ENCODE measurements around the gene ACTG1. TPM values are rescaled to one million over a fixed set of nuclear protein-coding genes. Genes with fewer than 3 reads are reported as not detected.

The ACTG1 gene
- total RNA-seq, 1 donor from 2014 or later = 342 TPM

GRCh38 chr17:81498953-81499600 is 13.5 kb downstream of the ACTG1 start:
- H3K4me1 ChIP-seq = peaks cover 7% of the 10 kb centered on the region
- H3K9me3 ChIP-seq (replicated peaks) = no peaks in the 10 kb centered on the region
- no peak for DNase-seq
- no peak overlapping the region for H3K27ac ChIP-seq (replicated peaks)
- TF ChIP-seq CTCF (IDR thresholded peaks at IDR 0.05; ENCODE audit: borderline replicate concordance) = no peak
- intact Hi-C loops (cut with micrococcal nuclease) = no loop called here
- H3K27me3 ChIP-seq (ENCODE audit: low read depth) = peaks cover 13% of the 10 kb centered on the region
- H3K36me3 ChIP-seq = no peaks in the 10 kb centered on the region
- peak overlapping the region; percentile 19 for H3K4me3 ChIP-seq

GRCh38 chr17:81494626-81495377 is 17.8 kb downstream of the ACTG1 start:
- no peak for DNase-seq
- H3K4me3 ChIP-seq = no peak overlapping the region
- no peaks in the 10 kb centered on the region for H3K9me3 ChIP-seq (replicated peaks)
- H3K4me1 ChIP-seq = peaks cover 9% of the 10 kb centered on the region
- intact Hi-C loops (cut with micrococcal nuclease) = no loop called here
- no peak for TF ChIP-seq CTCF (IDR thresholded peaks at IDR 0.05; ENCODE audit: borderline replicate concordance)
- no peaks in the 10 kb centered on the region for H3K36me3 ChIP-seq
- H3K27me3 ChIP-seq (ENCODE audit: low read depth) = peaks cover 20% of the 10 kb centered on the region
- H3K27ac ChIP-seq (replicated peaks) = no peak overlapping the region

- Histone ChIP-seq H3K4me1 (peaks cover 14% of the 10 kb centered on the region), H3K36me3 (no peaks in the 10 kb centered on the region), H3K9me3 (replicated peaks) (no peaks in the 10 kb centered on the region), H3K4me3 (no peak overlapping the region), H3K27me3 (ENCODE audit: low read depth) (peaks cover 14% of the 10 kb centered on the region), H3K27ac (replicated peaks) (no peak overlapping the region)
- intact Hi-C loops (cut with micrococcal nuclease) = no loop called here
- DNase-seq = no peak
- TF ChIP-seq CTCF (IDR thresholded peaks at IDR 0.05; ENCODE audit: borderline replicate concordance) = no peak
These were observed 19.2 kb downstream of the ACTG1 start for GRCh38 chr17:81493198-81494038.

GRCh38 chr17:81492706-81493105 is 19.9 kb downstream of the ACTG1 start:
- DNase-seq = no peak
- H3K27me3 ChIP-seq (ENCODE audit: low read depth) = peaks cover 14% of the 10 kb centered on the region
- H3K27ac ChIP-seq (replicated peaks) = no peak overlapping the region
- peaks cover 20% of the 10 kb centered on the region for H3K4me1 ChIP-seq
- no peak for TF ChIP-seq CTCF (IDR thresholded peaks at IDR 0.05; ENCODE audit: borderline replicate concordance)
- no peaks in the 10 kb centered on the region for H3K36me3 ChIP-seq
- intact Hi-C loops (cut with micrococcal nuclease) = no loop called here
- no peak overlapping the region for H3K4me3 ChIP-seq
- H3K9me3 ChIP-seq (replicated peaks) = no peaks in the 10 kb centered on the region

DNA sequence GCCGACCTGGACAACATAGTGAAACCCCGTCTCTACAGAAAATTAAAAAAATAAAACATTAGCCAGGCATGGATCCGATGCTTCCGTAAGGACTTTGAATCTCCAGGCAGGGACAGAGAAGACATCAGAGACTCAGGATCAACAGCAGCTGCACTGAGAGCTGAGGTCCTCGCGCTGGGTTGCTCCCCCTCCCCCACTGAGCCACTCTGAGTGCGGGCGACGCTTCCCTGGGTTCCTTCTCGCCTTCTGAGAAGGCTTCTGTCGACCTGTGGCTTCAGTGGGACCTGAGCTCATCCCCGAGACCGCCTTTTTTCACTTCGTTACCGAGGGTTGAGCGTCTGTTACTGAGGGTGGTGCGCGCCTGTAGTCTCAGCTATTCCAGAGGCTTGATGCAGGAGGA is 20.4 kb downstream of the ACTG1 start:
- Histone ChIP-seq H3K9me3 (replicated peaks) (no peaks in the 10 kb centered on the region), H3K4me1 (peaks cover 25% of the 10 kb centered on the region), H3K27ac (replicated peaks) (no peak overlapping the region), H3K27me3 (ENCODE audit: low read depth) (peaks cover 14% of the 10 kb centered on the region), H3K36me3 (no peaks in the 10 kb centered on the region), H3K4me3 (no peak overlapping the region)
- no peak for TF ChIP-seq CTCF (IDR thresholded peaks at IDR 0.05; ENCODE audit: borderline replicate concordance)
- intact Hi-C loops (cut with micrococcal nuclease) = no loop called here
- no peak for DNase-seq

All from left ventricle myocardium inferior (tissue), 1 donor.